Stimulated activated CD8-positive, alpha-beta memory T cell treated with anti-CD3 and anti-CD28 coated beads, Interleukin-15, amount 100 ng/mL, for 48 hours (primary cell): Measurements from ENCODE around the gene DCAKD.

ENCODE experiments used
- DNase-seq, 2 donors: peaks; one replicate each; pipeline ENCODE4 v3.0.0-alpha.2; 2020; ENCODE audit warnings: low read depth in 2 of 2

Gene DCAKD

GRCh38 chr17:45004388-45004787 is 47.0 kb downstream of the DCAKD start:
- no peak for DNase-seq

- DNase-seq: no peak
These were observed 47.6 kb downstream of the DCAKD start for GRCh38 chr17:45003877-45004276.

GRCh38 chr17:45001310-45001709 is 50.1 kb downstream of the DCAKD start:
- DNase-seq: no peak

- DNase-seq: no peak
These were observed 52.0 kb downstream of the DCAKD start for GRCh38 chr17:44999433-44999832.

GRCh38 chr17:44998646-44999045 is 52.8 kb downstream of the DCAKD start:
- no peak for DNase-seq

- DNase-seq: no peak
These were observed 53.5 kb downstream of the DCAKD start for GRCh38 chr17:44997733-44998520.

- no peak for DNase-seq
These were observed 55.1 kb downstream of the DCAKD start for GRCh38 chr17:44996304-44996703.

GRCh38 chr17:44995436-44996001 is 55.9 kb downstream of the DCAKD start:
- DNase-seq: no peak

- no peak for DNase-seq
These were observed 59.0 kb downstream of the DCAKD start for GRCh38 chr17:44992242-44992939.

GRCh38 chr17:44990994-44991393 is 60.4 kb downstream of the DCAKD start:
- DNase-seq: no peak

- no peak for DNase-seq
These were observed 61.8 kb downstream of the DCAKD start for GRCh38 chr17:44989552-44990138.

GRCh38 chr17:44988044-44988942 is 63.1 kb downstream of the DCAKD start:
- no peak for DNase-seq

- DNase-seq: no peak
These were observed 67.9 kb downstream of the DCAKD start for GRCh38 chr17:44983563-44983962.

GRCh38 chr17:44982113-44982702 is 69.2 kb downstream of the DCAKD start:
- DNase-seq: no peak

- no peak for DNase-seq
These were observed 70.0 kb downstream of the DCAKD start for GRCh38 chr17:44981221-44981968.

- DNase-seq: no peak
These were observed 71.9 kb downstream of the DCAKD start for GRCh38 chr17:44979426-44979995.

GRCh38 chr17:44978807-44979206 is 72.6 kb downstream of the DCAKD start:
- no peak for DNase-seq

GRCh38 chr17:44977814-44978550 is 73.5 kb downstream of the DCAKD start:
- no peak for DNase-seq

GRCh38 chr17:44977065-44977464 is 74.4 kb downstream of the DCAKD start:
- no peak for DNase-seq
